Activated CD8-positive, alpha-beta memory T cell treated with anti-CD3 and anti-CD28 coated beads for 36 hours (primary cell): Measurements from ENCODE around the gene CDNF. TPM values are rescaled to one million over a fixed set of nuclear protein-coding genes. Genes with fewer than 3 reads are reported as not detected.
"Not testable (repeated sequence)": the region's sequence is repeated elsewhere in the genome, so short reads cannot be mapped to it uniquely, and the experiment has no call there.

Source experiments
- CTCF ChIA-PET: fragments of 350-600 bp; sonication (Branson Sonifier 250); formaldehyde crosslinking; loops from one replicate; lab custom pipeline; 2021; ENCODE audit warnings: antibody characterized with exemption; lab: Charles Lee
- POLR2A ChIA-PET: fragments of 350-600 bp; sonication (Branson Sonifier 250); formaldehyde crosslinking; loops from one replicate; lab custom pipeline; 2021; ENCODE audit warnings: antibody characterized with exemption; lab: Charles Lee
- total RNA-seq, 2 experiments: library from RNA; stranded (reverse); gene quantifications; one replicate each; pipeline ENCODE4 v1.2.3, GENCODE V29; 2021

CDNF gene
- total RNA-seq, 2 experiments from 2014 or later, result 1.0 to 1.1 TPM

GRCh38 chr10:14844948-14845347, 7.1 kb upstream of the CDNF start:
- ChIA-PET POLR2A (no interaction called here), CTCF (no interaction called here)

- CTCF ChIA-PET, result no interaction called here
- POLR2A ChIA-PET, result interaction anchor here (0.5 kb wide), 1 partner anchor 648 kb away, joined by 4 read pairs; no protein-coding TSS in a partner anchor
Measured at GRCh38 chr10:14843327-14843988, 5.6 kb upstream of the CDNF start.

- POLR2A ChIA-PET, result no interaction called here
- CTCF ChIA-PET, result no interaction called here
Measured at GRCh38 chr10:14840178-14840577, 2.3 kb upstream of the CDNF start.

DNA sequence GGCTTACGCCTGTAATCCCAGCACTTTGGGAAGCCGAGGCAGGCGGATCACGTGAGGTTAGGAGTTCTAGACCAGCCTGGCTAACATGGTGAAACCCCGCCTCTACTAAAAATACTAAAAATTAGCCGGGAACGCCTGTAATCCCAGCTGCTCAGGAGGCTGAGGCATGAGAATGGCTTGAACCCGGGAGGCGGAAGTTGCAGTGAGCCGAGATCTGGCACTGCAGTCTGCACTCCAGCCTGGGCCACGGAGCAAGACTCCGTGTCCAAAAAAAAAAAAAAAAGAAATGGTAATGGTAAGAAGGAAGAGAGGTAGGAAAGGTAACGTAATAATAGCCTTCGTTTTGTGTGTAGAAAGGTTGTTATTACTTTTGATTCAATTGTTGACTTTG, 1.5 kb upstream of the CDNF start:
- POLR2A ChIA-PET, result interaction anchor here (0.7 to 3.4 kb wide), 3 partner anchors 39 to 286 kb away, joined by 3 to 29 read pairs (median 3); partner anchors contain the start of gene SUV39H2
- CTCF ChIA-PET, result interaction anchor here (0.7 kb wide), 1 partner anchor 317 kb away, joined by 3 read pairs; no protein-coding TSS in a partner anchor

GRCh38 chr10:14838582-14839304, 906 bp upstream of the CDNF start:
- ChIA-PET CTCF (interaction anchor here (0.7 to 1.0 kb wide), 2 partner anchors 115 to 316 kb away, joined by 3 to 4 read pairs; partner anchors contain the start of gene DCLRE1C), POLR2A (interaction anchor here (0.7 to 3.4 kb wide), 8 partner anchors 40 to 293 kb away, joined by 3 to 29 read pairs (median 4); partner anchors contain the start of genes DCLRE1C and SUV39H2)

GRCh38 chr10:14837003-14837756, 657 bp downstream of the CDNF start:
- POLR2A ChIA-PET, result interaction anchor here (0.5 to 3.4 kb wide), 8 partner anchors 41 to 651 kb away, joined by 3 to 29 read pairs (median 4); partner anchors contain the start of genes DCLRE1C and SUV39H2
- CTCF ChIA-PET, result interaction anchor here (0.8 to 1.6 kb wide), 5 partner anchors 15 to 300 kb away, joined by 3 to 7 read pairs (median 3); no protein-coding TSS in a partner anchor

- POLR2A ChIA-PET, result interaction anchor here (2.9 to 3.4 kb wide), 2 partner anchors 42 to 117 kb away, joined by 9 to 29 read pairs; partner anchors contain the start of genes DCLRE1C and SUV39H2
Measured at GRCh38 chr10:14836208-14836607, 1.6 kb downstream of the CDNF start.

DNA sequence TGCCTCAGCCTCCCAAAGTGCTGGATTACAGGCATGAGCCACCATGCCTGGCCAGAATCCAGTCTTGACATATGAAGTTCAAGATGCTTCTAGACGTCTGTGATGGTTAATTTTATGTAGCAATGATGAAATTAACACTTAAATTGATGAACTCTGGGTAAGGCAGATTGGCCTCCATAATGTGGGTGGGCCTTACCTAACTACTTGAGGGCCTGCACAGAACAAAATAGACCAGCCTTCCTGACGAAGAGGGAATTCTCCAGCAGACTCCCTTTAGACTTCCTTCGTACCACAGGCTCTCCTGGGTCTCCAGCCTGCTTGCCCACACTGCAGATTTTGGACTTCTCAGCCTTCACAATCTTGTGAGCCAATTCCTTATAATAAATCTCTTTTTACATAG, 4.7 kb downstream of the CDNF start:
- ChIA-PET POLR2A (no interaction called here), CTCF (no interaction called here)

More at GRCh38 chr10:14836208-14836607, 1.6 kb downstream of the CDNF start:
- CTCF ChIA-PET, result interaction anchor here (1.1 kb wide), 1 partner anchor 14 kb away, joined by 4 read pairs; no protein-coding TSS in a partner anchor

GRCh38 chr10:14826076-14826829, 11.6 kb downstream of the CDNF start:
- ChIA-PET POLR2A (no interaction called here), CTCF (no interaction called here)

- POLR2A ChIA-PET, result no interaction called here
- CTCF ChIA-PET, result interaction anchor here (0.8 to 2.5 kb wide), 2 partner anchors 10 to 283 kb away, joined by 4 to 7 read pairs; no protein-coding TSS in a partner anchor
Measured at GRCh38 chr10:14823966-14824365, 13.9 kb downstream of the CDNF start.

DNA sequence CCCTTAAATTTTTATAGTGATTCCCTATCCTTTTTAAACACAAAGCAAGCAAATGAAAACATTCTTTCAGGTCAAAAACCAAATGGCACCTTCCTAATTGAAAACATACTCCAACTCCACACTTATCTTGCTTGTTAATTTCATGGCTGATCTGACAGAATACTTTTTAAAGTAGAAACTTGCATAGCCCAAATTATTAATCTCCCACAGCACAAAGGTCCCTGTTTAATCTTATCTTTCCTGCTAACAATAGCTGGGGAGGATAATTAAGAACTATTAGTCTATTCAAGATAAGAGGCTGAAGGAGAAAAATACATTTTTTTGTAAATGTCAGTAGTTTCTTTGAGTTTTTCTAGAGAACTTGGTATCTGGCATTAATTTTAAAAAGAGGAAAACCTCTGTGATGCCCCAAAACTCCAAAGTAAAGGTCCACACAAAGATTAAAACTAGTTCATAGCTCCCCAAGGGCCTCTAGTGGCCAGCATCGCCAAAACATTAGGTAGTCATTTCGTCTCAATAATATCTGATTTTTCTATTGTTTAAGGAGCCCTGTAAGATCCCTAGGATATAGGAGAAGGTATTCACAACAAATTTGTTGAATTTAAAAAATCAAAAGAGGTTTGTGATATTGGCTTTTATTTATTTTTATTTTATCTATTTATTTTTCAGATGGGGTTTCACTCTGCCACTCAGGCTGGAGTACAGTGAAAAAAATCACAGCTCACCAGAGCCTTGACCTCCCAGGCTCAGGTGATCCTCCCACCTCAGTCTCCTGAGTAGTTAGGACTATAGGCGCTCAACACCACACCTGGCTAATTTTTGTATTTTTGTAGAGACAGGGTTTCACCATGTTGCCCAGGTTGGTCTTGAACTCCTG, 14.7 kb downstream of the CDNF start:
- ChIA-PET CTCF (interaction anchor here (0.8 to 2.5 kb wide), 8 partner anchors 9 to 324 kb away, joined by 3 to 7 read pairs (median 4); no protein-coding TSS in a partner anchor), POLR2A (no interaction called here)

- ChIA-PET POLR2A (no interaction called here), CTCF (interaction anchor here (0.6 to 2.5 kb wide), 4 partner anchors 15 to 636 kb away, joined by 4 to 7 read pairs (median 6); no protein-coding TSS in a partner anchor)
Measured at GRCh38 chr10:14821635-14822375, 16.0 kb downstream of the CDNF start.

GRCh38 chr10:14820775-14821154, 17.1 kb downstream of the CDNF start:
- ChIA-PET POLR2A (no interaction called here), CTCF (interaction anchor here (0.7 kb wide), 2 partner anchors 41 to 259 kb away, joined by 3 read pairs; no protein-coding TSS in a partner anchor)

DNA sequence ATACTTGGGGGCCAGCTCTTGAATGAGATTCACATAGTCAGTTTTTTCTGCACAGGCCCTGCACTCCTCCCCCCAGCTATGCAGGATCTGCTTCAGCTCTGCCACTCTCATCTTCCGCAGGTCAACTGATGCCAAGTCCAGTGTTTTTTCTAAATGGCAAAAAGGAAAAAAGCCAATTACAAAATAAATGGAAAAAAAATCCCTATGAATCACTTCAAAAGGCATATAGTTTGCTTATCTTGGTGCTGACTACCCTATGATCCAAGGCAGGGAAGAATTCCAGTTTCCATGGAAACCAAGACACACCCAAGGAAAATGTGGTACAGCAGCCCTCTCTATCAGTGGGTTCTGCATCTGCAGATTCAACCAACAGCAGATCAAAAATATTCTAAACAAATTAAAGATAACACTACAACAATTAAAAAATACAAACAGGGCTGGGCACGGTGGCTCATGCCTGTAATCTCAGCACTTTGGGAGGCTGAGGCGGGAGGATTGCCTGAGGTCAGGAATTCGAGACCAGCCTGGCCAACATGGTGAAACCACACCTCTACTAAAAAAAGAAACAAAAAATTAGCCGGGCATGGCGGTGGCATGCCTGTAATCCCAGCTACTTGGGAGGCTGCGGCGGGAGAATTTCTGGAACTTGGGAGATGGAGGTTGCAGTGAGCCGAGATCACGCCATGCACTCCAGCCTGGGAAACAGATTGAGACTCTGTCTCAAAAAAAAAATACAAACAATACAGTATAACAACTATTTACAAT, 17.6 kb downstream of the CDNF start:
- POLR2A ChIA-PET, result no interaction called here
- CTCF ChIA-PET, result interaction anchor here (0.7 to 0.9 kb wide), 3 partner anchors 42 to 285 kb away, joined by 3 read pairs; no protein-coding TSS in a partner anchor

DNA sequence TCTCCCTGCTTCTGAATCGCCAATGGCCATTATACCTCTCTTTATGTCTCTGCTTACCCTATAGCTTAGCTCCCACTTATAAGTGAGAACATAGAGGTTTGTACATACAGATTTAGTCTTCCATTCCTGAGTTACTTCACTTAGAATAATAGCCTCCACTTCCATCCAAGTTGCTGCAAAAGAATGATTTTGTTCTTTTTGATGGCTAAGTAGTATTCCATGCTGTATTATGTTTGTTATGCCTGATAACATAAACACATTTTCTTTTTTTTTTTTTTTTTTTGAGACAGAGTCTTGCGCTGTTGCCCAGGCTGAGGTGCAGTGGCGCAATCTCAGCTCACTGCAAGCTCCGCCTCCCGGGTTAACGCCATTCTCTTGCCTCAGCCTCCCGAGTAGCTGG, 21.1 kb downstream of the CDNF start:
- CTCF ChIA-PET, result not testable (repeated sequence)

GRCh38 chr10:14815681-14816080, 22.2 kb downstream of the CDNF start:
- ChIA-PET CTCF (interaction anchor here (0.7 kb wide), 1 partner anchor 187 kb away, joined by 3 read pairs; no protein-coding TSS in a partner anchor), POLR2A (no interaction called here)

More for the DNA sequence above, 21.1 kb downstream of the CDNF start:
- POLR2A ChIA-PET, result not testable (repeated sequence)
